ENCODE results near the gene SELL. TPM values are rescaled to one million over a fixed set of nuclear protein-coding genes. Genes with fewer than 3 reads are reported as not detected.

SELL gene
- total and polyA plus RNA-seq, 2 of the 4 experiments (the other 2 are of a cell fraction): not detected

- H4K5ac ChIP-seq (ENCODE audit: low read depth, low read length): no peak overlapping the region
- no peaks in the 10 kb centered on the region for H3K36me3 ChIP-seq (ENCODE audit: control insufficient read depth, insufficient read depth, low read length)
Measured at GRCh38 chr1:169647512-169647911, 63.9 kb downstream of the SELL start.

More at GRCh38 chr1:169647512-169647911, 63.9 kb downstream of the SELL start:
- no peak for DNase-seq
- H2BK15ac ChIP-seq (ENCODE audit: low read depth, low read length): no peak overlapping the region
- H2BK120ac ChIP-seq (ENCODE audit: low read depth, low read length): no peak overlapping the region
- H2BK20ac ChIP-seq (ENCODE audit: low read depth, low read length): no peak overlapping the region
- H4K91ac ChIP-seq (ENCODE audit: insufficient read depth, low read depth, low read length): no peak overlapping the region
- H3K18ac ChIP-seq (ENCODE audit: low read depth, low read length): no peak overlapping the region
- no peak overlapping the region for H3K4me2 ChIP-seq (ENCODE audit: low read depth, low read length)
- in situ Hi-C loops (cut with MboI; ENCODE audit: low sequenced_read_pairs): no loop called here
- no peak overlapping the region for H3K9ac ChIP-seq (ENCODE audit: low read depth, low read length)
- no peak overlapping the region for H3K56ac ChIP-seq (ENCODE audit: extremely low read depth, insufficient read depth, low read length)
- H3K14ac ChIP-seq (replicated peaks; ENCODE audit: low read depth, low read length): no peak overlapping the region
- TF ChIP-seq SMC3 (IDR thresholded peaks at IDR 0.05; ENCODE audit: low read depth, low read length) (no peak), CEBPB (IDR thresholded peaks at IDR 0.05; ENCODE audit: low read depth, low read length) (no peak), FOS (IDR thresholded peaks at IDR 0.05; ENCODE audit: low read depth, low read length) (no peak), MXI1 (IDR thresholded peaks at IDR 0.05; ENCODE audit: borderline replicate concordance, low read depth, low read length) (no peak), ELK1 (IDR thresholded peaks at IDR 0.05; ENCODE audit: borderline replicate concordance, low read depth, low read length) (no peak), CTCF (conservative IDR thresholded peaks at IDR 0.05; ENCODE audit: low read depth, low read length) (no peak), NFE2L2 (IDR thresholded peaks at IDR 0.05; ENCODE audit: low read depth, low read length) (no peak), BHLHE40 (IDR thresholded peaks at IDR 0.05; ENCODE audit: low read depth, low read length) (no peak), RFX5 (IDR thresholded peaks at IDR 0.05; ENCODE audit: low read depth, low read length) (no peak), POLR2A (IDR thresholded peaks at IDR 0.05; ENCODE audit: low read depth, low read length) (no peak), CHD1 (IDR thresholded peaks at IDR 0.05; ENCODE audit: low read depth, low read length) (no peak)
- H2AK9ac ChIP-seq (replicated peaks; ENCODE audit: low read depth, low read length, poor library complexity): no peak overlapping the region
- no peak overlapping the region for H4K8ac ChIP-seq (ENCODE audit: low read depth in 2 of 2, low read length in 2 of 2)
- dilution Hi-C loops (cut with HindIII; ENCODE audit: low sequenced_read_pairs, unreplicated experiment): no loop called here
- H3K4me1 ChIP-seq (ENCODE audit: control insufficient read depth, insufficient read depth, low read length): no peaks in the 10 kb centered on the region
- BruUV-seq (replicated peaks): no TSS peak
- no peaks in the 10 kb centered on the region for H4K20me1 ChIP-seq (ENCODE audit: insufficient read depth, low read length)
- H3K27ac ChIP-seq (ENCODE audit: insufficient read depth, low read length): no peak overlapping the region
- no peak overlapping the region for H3K4ac ChIP-seq (ENCODE audit: low read depth, low read length)
- CTCF ChIA-PET: no interaction called here
- no peak for ATAC-seq (ENCODE audit: low read depth)
- no peak overlapping the region for H3K4me3 ChIP-seq (ENCODE audit: insufficient read depth, low read depth, low read length)
- H3K79me1 ChIP-seq (ENCODE audit: low read depth in 1 of 2, low read length in 2 of 2): no peaks in the 10 kb centered on the region
- H3K9me3 ChIP-seq (ENCODE audit: control insufficient read depth, insufficient read depth, low read length): no peaks in the 10 kb centered on the region
- no peak overlapping the region for H2AK5ac ChIP-seq (ENCODE audit: low read depth, low read length)
- intact Hi-C loops (cut with micrococcal nuclease): no loop called here
- no peaks in the 10 kb centered on the region for H3K9me1 ChIP-seq (ENCODE audit: insufficient read depth, low read length)
- POLR2A ChIA-PET (ENCODE audit: unreplicated experiment): no interaction called here
- H2AFZ ChIP-seq (replicated peaks; ENCODE audit: low read length, poor library complexity): no peak overlapping the region
- H3K27me3 ChIP-seq (ENCODE audit: control insufficient read depth, insufficient read depth, low read length): no peaks in the 10 kb centered on the region
- no peak overlapping the region for H2BK5ac ChIP-seq (ENCODE audit: low read depth, low read length, poor library complexity, severe bottlenecking)
- no peak overlapping the region for H3K23ac ChIP-seq (ENCODE audit: low read depth, low read length)

Measured in IMR-90 (cell line).